GM12872 (cell line): Measurements from ENCODE around the gene PITPNM3.

ENCODE experiments used
- CTCF ChIP-seq: IDR thresholded peaks from 3 replicates; pipeline ENCODE4 v1.5.1; 2011; ENCODE audit warnings: low read depth, mild to moderate bottlenecking, low read length, moderate library complexity; ENCODE audit not compliant: insufficient read depth

Gene PITPNM3

GRCh38 chr17:6489016-6489550 lies 67.3 kb downstream of the PITPNM3 start:
- no peak for TF ChIP-seq CTCF

- no peak for TF ChIP-seq CTCF
Measured at GRCh38 chr17:6488008-6488539, 68.3 kb downstream of the PITPNM3 start.

- TF ChIP-seq CTCF, result no peak
Measured at GRCh38 chr17:6487251-6488007, 68.9 kb downstream of the PITPNM3 start.

GRCh38 chr17:6485646-6486412 lies 70.5 kb downstream of the PITPNM3 start:
- no peak for TF ChIP-seq CTCF

GRCh38 chr17:6483507-6483906 lies 72.8 kb downstream of the PITPNM3 start:
- no peak for TF ChIP-seq CTCF

- no peak for TF ChIP-seq CTCF
Measured at GRCh38 chr17:6482105-6482455, 74.3 kb downstream of the PITPNM3 start.

GRCh38 chr17:6480303-6480675 lies 76.1 kb downstream of the PITPNM3 start:
- no peak for TF ChIP-seq CTCF
